AG04449 (cell line): Measurements from ENCODE around the gene NXPH1.

Experiments
- CTCF ChIA-PET: fragments of 350-600 bp; formaldehyde crosslinking; extraction: SDS; loops from one replicate; lab custom pipeline; 2021; ENCODE audit warnings: antibody characterized with exemption; lab: Yijun Ruan, JAX
- POLR2A ChIA-PET: fragments of 400-600, 350-600 bp; formaldehyde crosslinking; extraction: SDS; loops from one replicate; lab custom pipeline; 2020; ENCODE audit warnings: antibody characterized with exemption, inconsistent platforms; lab: Yijun Ruan, JAX
- DNase-seq: peaks from one replicate; pipeline ENCODE4 v3.0.0-alpha.2; 2010; ENCODE audit warnings: low read depth, low spot score
- H3K4me3 ChIP-seq: 2 replicates; pipeline ENCODE4 v1.5.1; 2011; ENCODE audit warnings: low read depth, mild to moderate bottlenecking, control low read depth, low read length
- CTCF ChIP-seq: IDR thresholded peaks from one replicate; pipeline ENCODE4 v1.5.1; 2011; ENCODE audit warnings: mild to moderate bottlenecking, moderate library complexity, low read length, control low read depth, inconsistent platforms; ENCODE audit not compliant: insufficient read depth; ENCODE audit errors: missing control alignments

Gene NXPH1

GRCh38 chr7:8765374-8765773 is 332.0 kb downstream of the NXPH1 start:
- POLR2A ChIA-PET, result no interaction called here
- TF ChIP-seq CTCF, result no peak
- no peak for DNase-seq
- H3K4me3 ChIP-seq, result no peak overlapping the region
- CTCF ChIA-PET, result no interaction called here

GRCh38 chr7:8773518-8773917 is 340.1 kb downstream of the NXPH1 start:
- ChIA-PET CTCF (no interaction called here), POLR2A (no interaction called here)
- no peak overlapping the region for H3K4me3 ChIP-seq
- no peak for TF ChIP-seq CTCF
- no peak for DNase-seq

GRCh38 chr7:8778459-8778858 is 345.1 kb downstream of the NXPH1 start:
- no peak for TF ChIP-seq CTCF
- ChIA-PET POLR2A (no interaction called here), CTCF (no interaction called here)
- H3K4me3 ChIP-seq, result no peak overlapping the region
- DNase-seq, result no peak

- no peak for DNase-seq
- H3K4me3 ChIP-seq, result no peak overlapping the region
- POLR2A ChIA-PET, result no interaction called here
- CTCF ChIA-PET, result no interaction called here
- no peak for TF ChIP-seq CTCF
Measured at GRCh38 chr7:8781166-8781565, 347.8 kb downstream of the NXPH1 start.

GRCh38 chr7:8783229-8783628 is 349.8 kb downstream of the NXPH1 start:
- ChIA-PET POLR2A (no interaction called here), CTCF (no interaction called here)
- no peak overlapping the region for H3K4me3 ChIP-seq
- no peak for TF ChIP-seq CTCF
- no peak for DNase-seq

- TF ChIP-seq CTCF, result no peak
- ChIA-PET CTCF (no interaction called here), POLR2A (no interaction called here)
- DNase-seq, result no peak
- H3K4me3 ChIP-seq, result no peak overlapping the region
Measured at GRCh38 chr7:8785081-8785480, 351.7 kb downstream of the NXPH1 start.
